Left ventricle myocardium inferior (tissue), 1 donor: ENCODE results near the gene P2RY1. TPM values are rescaled to one million over a fixed set of nuclear protein-coding genes. Genes with fewer than 3 reads are reported as not detected.

Experiments used
- DNase-seq: peaks from one replicate; pipeline ENCODE4 v3.0.0-alpha.2; 2020
- H3K27ac ChIP-seq: fragments of 200-600 bp; replicated peaks from 2 replicates; pipeline ENCODE4 v1.8.0; 2021
- H3K27me3 ChIP-seq: fragments of 200-600 bp; 2 replicates; pipeline ENCODE4 v1.8.0; 2021; ENCODE audit warnings: low read depth
- H3K36me3 ChIP-seq: fragments of 200-600 bp; 2 replicates; pipeline ENCODE4 v1.8.0; 2021
- H3K4me1 ChIP-seq: fragments of 200-600 bp; 2 replicates; pipeline ENCODE4 v1.8.0; 2021
- H3K4me3 ChIP-seq: fragments of 200-600 bp; 2 replicates; pipeline ENCODE4 v1.8.0; 2021; ENCODE audit warnings: mild to moderate bottlenecking, moderate library complexity
- H3K9me3 ChIP-seq: fragments of 200-600 bp; replicated peaks from 2 replicates; pipeline ENCODE4 v1.8.0; 2021
- CTCF ChIP-seq: fragments of 200-600 bp; IDR thresholded peaks from 2 replicates; pipeline ENCODE4 v1.8.0; 2021; ENCODE audit warnings: antibody characterized with exemption, mild to moderate bottlenecking, borderline replicate concordance
- intact Hi-C: fragments of 100-400 bp; cut with micrococcal nuclease; formaldehyde crosslinking; loops from one replicate; pipeline ENCODE4 v1.11.0; 2022
- total RNA-seq: library from RNA; stranded (reverse); fragmentation: NEBNext Ultra II Directional; extraction: Animal tissue kit (Norgen Biotek cat#: 25700); gene quantifications from one replicate; pipeline ENCODE4 v1.2.1, GENCODE V29; 2021
- donor health status: DM: no; HTN: yes; CAD: no; lungs with severe emphysema.

The P2RY1 gene
- total RNA-seq, 1 donor from 2014 or later: 11.2 TPM

GRCh38 chr3:152885076-152885475, 50.1 kb downstream of the P2RY1 start:
- Histone ChIP-seq H3K4me1 (no peaks in the 10 kb centered on the region), H3K27ac (no peak overlapping the region), H3K4me3 (no peak overlapping the region), H3K36me3 (no peaks in the 10 kb centered on the region), H3K9me3 (no peaks in the 10 kb centered on the region), H3K27me3 (no peaks in the 10 kb centered on the region)
- intact Hi-C loops: no loop called here
- no peak for DNase-seq
- TF ChIP-seq CTCF: no peak
